HG03175 (cell line): ENCODE measurements around the gene KRTAP4-9.
"Not testable (repeated sequence)": the region's sequence is repeated elsewhere in the genome, so short reads cannot be mapped to it uniquely, and the experiment has no call there.

ENCODE experiments used
- ATAC-seq: cut with Tn5 transposase; IDR thresholded peaks from one replicate; pipeline ENCODE4 v1.9.1; 2021; ENCODE audit warnings: mild to moderate bottlenecking, moderate library complexity; ENCODE audit not compliant: unreplicated experiment

Gene KRTAP4-9

GRCh38 chr17:41096055-41096454 is 9.1 kb upstream of the KRTAP4-9 start:
- ATAC-seq: no peak

GRCh38 chr17:41098042-41098441 is 7.1 kb upstream of the KRTAP4-9 start, which contains the start of gene KRTAP4-8:
TSS of gene KRTAP4-8 (minus strand) at chr17:41098142. CDS start at chr17:41098084, 58 bp downstream.
- no peak for ATAC-seq

GRCh38 chr17:41098481-41098880 is 6.7 kb upstream of the KRTAP4-9 start:
- ATAC-seq: no peak

GRCh38 chr17:41099682-41100480 is 5.3 kb upstream of the KRTAP4-9 start:
- ATAC-seq: not testable (repeated sequence)

- ATAC-seq: no peak
Observed at GRCh38 chr17:41101586-41102259, 3.5 kb upstream of the KRTAP4-9 start, which contains the start of gene KRTAP4-16. TSS of gene KRTAP4-16 (minus strand) at chr17:41102209. CDS start at chr17:41102209, 0 bp downstream.

GRCh38 chr17:41103896-41104295 is 1.3 kb upstream of the KRTAP4-9 start:
- no peak for ATAC-seq

GRCh38 chr17:41104386-41105038 is 677 bp upstream of the KRTAP4-9 start:
- ATAC-seq: not testable (repeated sequence)

- ATAC-seq: no peak
Observed at GRCh38 chr17:41107941-41108450, 2.8 kb downstream of the KRTAP4-9 start.

- ATAC-seq: not testable (repeated sequence)
Observed at GRCh38 chr17:41108728-41109386, 3.7 kb downstream of the KRTAP4-9 start.

- no peak for ATAC-seq
Observed at GRCh38 chr17:41111151-41111885, 6.1 kb downstream of the KRTAP4-9 start.

GRCh38 chr17:41116297-41116696 is 11.1 kb downstream of the KRTAP4-9 start:
- ATAC-seq: no peak

- not testable (repeated sequence) for ATAC-seq
Observed at GRCh38 chr17:41117846-41118386, 12.7 kb downstream of the KRTAP4-9 start, which contains the start of gene KRTAP4-11. TSS of gene KRTAP4-11 (minus strand) at chr17:41118373. CDS start at chr17:41118315, 58 bp downstream.

GRCh38 chr17:41118721-41119120 is 13.5 kb downstream of the KRTAP4-9 start:
- no peak for ATAC-seq

- not testable (repeated sequence) for ATAC-seq
Observed at GRCh38 chr17:41119696-41120690, 14.8 kb downstream of the KRTAP4-9 start.

- no peak for ATAC-seq
Observed at GRCh38 chr17:41121742-41122141, 16.6 kb downstream of the KRTAP4-9 start.

- ATAC-seq: not testable (repeated sequence)
Observed at GRCh38 chr17:41123292-41123990, 18.3 kb downstream of the KRTAP4-9 start.

GRCh38 chr17:41123991-41124371 is 18.8 kb downstream of the KRTAP4-9 start, which contains the start of gene KRTAP4-12:
TSS of gene KRTAP4-12 (minus strand) at chr17:41124182. CDS start at chr17:41124122, 60 bp downstream.
- not testable (repeated sequence) for ATAC-seq

- ATAC-seq: no peak
Observed at GRCh38 chr17:41125064-41125463, 19.9 kb downstream of the KRTAP4-9 start.
